Esophagus muscularis mucosa (tissue), 3 donors: ENCODE results near the gene DYNC1I1.

ENCODE experiments used
- POLR2A ChIP-seq: fragments of 450-650 bp; IDR thresholded peaks from one replicate; pipeline ENCODE4 v1.6.1; 2017; ENCODE audit warnings: antibody characterized with exemption, moderate library complexity, mild to moderate bottlenecking, low read depth
- POLR2AphosphoS5 ChIP-seq, 2 donors: sonication (generic); formaldehyde crosslinking; IDR thresholded peaks; one replicate each; pipeline ENCODE4 v1.6.1; 2017; ENCODE audit warnings: antibody characterized with exemption in 2 of 2
- TF ChIP-seq, protein P1 (sequence below), 3 experiments: fragments of 200-600 bp in 2 of 3; fragments of 450-650 bp in 1 of 3; sonication (generic) in 2 of 3; IDR thresholded peaks; one replicate each; pipeline ENCODE4 v1.5.1; 2017 to 2019; ENCODE audit warnings: antibody characterized with exemption in 3 of 3, mild to moderate bottlenecking in 2 of 3, moderate library complexity in 1 of 3

DNA sequence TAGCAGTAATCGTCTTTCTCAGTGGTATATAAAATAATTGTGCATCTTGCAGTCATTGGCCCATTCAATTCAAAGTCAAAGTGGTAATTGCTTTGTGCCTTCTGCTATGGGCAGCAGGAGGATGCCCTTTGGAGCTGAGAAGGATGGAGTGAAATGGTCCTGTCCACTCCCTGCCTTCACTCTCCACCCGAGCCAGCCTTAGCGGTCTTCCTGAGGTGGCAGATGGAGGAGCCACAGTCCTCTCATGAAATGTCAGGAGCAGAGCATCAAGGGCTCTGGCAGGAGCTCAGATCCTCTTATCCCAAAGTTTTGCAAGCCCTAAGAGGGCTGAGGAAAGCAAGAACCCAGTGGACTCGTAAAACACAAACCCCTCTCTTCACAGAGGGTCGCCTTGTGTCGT, 199.4 kb downstream of the DYNC1I1 start:
- TF ChIP-seq, protein P1, sequence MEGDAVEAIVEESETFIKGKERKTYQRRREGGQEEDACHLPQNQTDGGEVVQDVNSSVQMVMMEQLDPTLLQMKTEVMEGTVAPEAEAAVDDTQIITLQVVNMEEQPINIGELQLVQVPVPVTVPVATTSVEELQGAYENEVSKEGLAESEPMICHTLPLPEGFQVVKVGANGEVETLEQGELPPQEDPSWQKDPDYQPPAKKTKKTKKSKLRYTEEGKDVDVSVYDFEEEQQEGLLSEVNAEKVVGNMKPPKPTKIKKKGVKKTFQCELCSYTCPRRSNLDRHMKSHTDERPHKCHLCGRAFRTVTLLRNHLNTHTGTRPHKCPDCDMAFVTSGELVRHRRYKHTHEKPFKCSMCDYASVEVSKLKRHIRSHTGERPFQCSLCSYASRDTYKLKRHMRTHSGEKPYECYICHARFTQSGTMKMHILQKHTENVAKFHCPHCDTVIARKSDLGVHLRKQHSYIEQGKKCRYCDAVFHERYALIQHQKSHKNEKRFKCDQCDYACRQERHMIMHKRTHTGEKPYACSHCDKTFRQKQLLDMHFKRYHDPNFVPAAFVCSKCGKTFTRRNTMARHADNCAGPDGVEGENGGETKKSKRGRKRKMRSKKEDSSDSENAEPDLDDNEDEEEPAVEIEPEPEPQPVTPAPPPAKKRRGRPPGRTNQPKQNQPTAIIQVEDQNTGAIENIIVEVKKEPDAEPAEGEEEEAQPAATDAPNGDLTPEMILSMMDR (IDR thresholded peaks at IDR 0.05): no peak
- TF ChIP-seq POLR2A: no peak
- TF ChIP-seq POLR2AphosphoS5 (IDR thresholded peaks at IDR 0.05): no peak
